Iris pigment epithelial cell (primary cell): ENCODE measurements around the gene TINAG.

Source experiments
- DNase-seq: peaks from one replicate; pipeline ENCODE4 v3.0.0-alpha.2; 2011; ENCODE audit warnings: low read depth

Gene TINAG

DNA sequence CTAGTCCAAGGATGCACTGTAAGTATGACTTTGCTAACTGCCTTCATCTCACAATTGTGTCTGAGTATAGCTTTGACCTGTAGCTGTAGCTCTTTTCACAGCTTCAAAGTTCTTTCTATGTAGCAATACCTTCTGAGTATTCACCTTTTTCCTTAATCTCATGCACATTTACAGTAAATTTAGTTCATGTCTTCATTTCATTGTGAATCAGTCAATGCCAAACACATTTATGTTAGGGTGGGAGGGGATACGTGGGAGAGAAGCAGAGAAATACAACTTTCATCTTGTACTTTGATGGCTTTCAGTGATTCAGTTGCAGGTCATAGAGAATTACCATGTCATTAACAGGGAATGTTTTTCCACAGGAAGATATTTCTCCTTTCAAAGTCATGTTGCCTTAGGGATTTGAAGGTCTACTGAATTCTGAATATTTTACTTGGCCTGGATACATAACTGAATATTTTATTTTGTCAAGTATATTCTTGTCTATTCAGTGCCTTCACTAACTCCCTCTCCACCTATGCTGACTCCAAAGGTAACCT lies 119.2 kb downstream of the TINAG start:
- DNase-seq, result no peak

DNA sequence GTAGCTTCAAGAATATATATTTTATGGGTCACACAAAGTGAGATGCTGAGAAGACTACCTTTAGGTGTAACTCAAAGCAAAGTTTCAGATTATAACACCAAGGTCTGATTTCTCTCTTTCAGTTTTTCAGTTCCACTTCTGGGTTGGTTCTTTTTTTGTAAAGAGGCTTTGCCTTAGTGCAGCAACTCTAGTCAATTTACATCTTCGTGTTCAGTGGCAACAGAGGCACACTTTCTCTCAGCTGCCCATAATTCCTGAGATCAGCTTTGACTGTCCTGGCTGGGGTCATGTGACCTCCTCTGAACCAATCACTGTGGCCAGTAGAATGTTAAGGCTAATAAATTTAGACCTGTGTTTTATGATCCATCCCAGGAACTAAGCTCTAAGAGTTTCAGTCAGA lies 120.2 kb downstream of the TINAG start:
- DNase-seq, result no peak

DNA sequence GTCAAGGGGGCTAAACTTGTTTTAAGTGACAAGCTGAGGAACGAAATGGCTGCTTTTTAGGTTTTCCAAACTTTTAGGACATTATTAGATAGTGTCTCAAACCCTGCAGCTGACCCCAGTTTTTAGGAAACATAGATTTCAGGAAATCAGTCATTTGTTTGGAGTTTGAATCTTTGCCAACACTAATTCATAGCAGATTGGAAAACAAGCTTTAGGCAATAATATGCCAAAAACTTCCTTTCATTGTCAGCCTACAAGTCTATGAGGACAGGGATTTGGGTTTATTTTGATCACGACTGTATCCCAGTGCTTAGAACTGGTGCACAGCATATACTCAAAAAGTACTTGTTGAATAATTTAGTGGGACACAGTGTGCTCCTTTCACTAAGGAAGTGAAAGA lies 123.2 kb downstream of the TINAG start:
- DNase-seq, result peak; percentile 14
